GM19463 (cell line): Measurements from ENCODE around the gene GCK.

Experiments used
- ATAC-seq: cut with Tn5 transposase; IDR thresholded peaks from one replicate; pipeline ENCODE4 v1.9.1; 2021; ENCODE audit warnings: mild to moderate bottlenecking, moderate library complexity; ENCODE audit not compliant: unreplicated experiment

Gene GCK

DNA sequence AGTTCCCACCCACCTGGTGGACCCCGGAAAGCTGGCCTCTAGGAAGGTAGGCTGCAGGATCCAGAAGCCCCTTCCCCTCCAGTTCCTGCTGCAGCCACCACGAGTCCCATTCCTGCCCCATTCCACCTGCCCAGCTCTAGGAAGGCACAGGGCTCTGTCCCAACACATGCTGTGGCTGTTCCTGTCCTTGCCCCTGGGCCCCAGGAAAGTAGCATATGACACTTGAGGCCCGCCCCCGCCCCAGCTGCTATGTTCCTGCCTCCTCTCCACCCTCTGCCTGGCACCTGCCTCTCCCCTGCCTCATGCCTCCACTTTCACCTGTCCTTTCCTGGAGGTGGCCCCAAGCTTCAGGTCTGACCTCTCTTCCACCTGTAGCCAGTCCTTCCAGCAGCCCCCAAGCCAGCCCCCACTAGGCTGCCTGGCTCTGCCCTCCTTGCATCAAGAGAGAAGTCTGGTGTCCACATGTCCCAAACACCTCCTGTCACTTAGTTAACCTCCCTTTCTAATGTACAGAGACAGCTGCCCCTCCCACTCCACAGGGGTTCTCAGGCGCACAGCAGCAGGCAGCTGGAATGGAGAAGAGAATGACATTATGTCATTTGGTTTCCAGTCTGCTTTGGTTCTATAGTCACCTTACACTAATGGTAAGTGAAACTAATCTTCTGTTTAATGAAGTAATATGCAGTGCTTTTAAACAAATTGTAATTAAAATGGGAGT lies 34.3 kb upstream of the GCK start:
- ATAC-seq = no peak

DNA sequence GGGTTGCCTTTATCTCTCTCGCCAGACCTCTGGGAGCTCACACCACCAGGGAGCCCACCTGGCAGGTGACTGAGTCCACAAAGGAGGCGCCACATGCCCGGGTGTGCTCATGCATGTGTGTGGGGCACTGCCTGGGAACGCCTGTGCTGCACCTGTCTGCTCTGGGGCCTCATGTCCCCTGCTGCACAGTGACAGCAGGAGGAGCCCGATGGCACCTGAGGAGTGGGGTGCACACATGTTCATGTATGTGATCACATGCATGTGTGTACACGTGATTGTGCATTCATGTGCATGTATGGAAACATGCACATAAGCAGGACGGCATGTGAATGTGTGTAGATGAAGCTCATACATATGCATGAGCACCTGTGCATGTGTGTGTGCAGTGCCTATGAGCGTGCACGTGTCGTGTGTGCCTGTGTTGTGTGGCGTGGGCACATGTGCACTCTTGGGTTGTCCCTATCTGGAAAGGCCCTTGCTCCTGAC lies 33.6 kb upstream of the GCK start:
- ATAC-seq = no peak

DNA sequence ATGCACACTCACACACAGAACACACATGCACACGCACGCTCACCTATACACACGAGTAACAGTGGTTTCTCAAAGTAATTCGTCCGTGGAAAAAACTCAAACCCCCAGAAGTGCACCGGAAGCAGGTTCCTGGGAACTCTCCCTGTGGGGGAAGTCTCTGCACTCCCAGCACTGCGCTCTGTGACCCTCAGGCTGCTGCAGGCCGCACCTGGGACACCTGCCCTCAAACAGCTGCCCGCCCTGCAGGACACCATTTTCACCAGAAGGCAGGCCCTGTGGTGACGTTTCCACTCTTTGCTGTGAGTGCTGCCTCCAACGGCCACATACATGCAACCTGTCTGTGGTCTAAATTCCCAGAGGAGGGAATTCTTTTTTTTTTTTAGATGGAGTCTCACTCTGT lies 32.8 kb upstream of the GCK start:
- ATAC-seq = no peak

DNA sequence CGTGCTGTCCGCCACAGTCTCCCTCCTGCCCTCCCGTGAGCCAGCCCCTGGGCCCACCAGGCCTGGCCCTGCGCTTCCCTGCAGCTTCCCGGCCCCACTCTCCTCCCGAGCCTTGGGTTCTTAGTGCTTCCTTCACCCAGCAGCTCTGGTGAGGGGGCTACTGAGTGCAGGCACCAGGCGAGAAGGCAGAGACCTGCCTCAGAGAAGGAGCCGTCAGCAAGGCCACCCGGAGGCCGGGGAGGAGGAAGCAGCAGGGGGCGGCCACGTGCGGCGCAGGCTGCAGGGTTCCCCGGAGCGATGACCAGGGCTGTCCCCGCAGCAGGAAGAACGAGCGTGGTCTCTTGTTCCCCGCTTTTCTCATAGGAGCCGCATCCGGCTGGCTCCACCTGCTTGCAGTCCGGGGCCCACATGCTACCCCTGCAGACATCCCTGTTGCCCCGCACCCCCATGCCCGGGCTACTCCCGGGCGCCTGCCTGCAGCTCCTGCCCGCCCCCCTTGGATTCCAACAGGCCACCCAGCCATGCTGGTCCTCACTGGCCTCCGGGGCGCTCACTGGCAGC lies 32.1 kb upstream of the GCK start:
- ATAC-seq = no peak

DNA sequence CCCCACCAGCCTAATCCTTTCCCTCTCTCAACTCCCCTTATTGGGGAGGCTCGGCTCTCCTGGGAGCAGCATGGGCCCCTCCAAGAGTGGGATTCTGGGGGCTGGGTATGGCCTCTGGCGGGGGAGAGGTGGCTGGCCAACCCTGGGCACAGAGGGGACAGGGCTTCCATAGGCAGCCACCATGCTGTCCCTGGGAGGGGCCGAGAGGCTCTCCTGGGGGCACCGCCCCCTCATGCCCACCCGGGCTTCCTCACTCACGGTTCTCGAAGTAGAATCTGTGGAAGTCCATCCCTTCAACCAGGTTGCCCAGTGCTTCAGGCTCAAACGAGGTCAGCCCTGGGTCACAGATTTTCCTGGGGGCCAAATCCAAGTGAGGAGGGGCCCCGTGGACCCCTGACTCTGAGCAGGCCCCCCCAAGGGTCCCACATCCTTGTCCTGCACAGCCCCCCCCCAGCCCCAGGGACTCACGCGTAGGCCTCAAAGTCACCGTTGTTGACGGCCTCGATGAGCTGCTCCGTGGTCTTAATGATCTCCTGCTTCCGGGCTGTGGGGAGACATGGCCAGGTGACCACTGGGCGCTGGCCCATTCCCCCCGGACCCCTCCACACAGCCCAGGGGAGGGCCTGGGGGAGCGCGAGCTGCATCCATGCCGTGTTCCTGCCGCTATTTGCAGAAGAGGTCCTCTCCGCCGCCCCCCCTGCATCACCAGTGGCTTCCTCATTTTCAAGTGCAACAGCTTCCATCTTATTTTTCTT lies 31.3 kb upstream of the GCK start:
- no peak for ATAC-seq

DNA sequence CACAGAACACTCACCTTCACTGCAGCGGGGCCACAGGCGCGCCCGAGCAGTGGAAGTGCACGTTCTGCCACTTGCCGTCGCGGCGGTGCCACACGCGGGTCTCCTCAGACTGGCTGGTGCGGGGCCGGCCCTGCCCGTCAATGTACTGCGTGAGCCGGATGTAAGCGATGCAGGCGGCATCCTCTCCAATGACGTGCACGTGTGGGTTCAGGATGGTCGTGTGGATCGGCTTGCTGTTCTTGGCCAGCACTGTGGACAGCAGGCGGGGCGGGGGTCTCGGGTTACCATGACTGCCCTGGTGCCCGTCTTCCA lies 30.8 kb upstream of the GCK start:
- no peak for ATAC-seq

DNA sequence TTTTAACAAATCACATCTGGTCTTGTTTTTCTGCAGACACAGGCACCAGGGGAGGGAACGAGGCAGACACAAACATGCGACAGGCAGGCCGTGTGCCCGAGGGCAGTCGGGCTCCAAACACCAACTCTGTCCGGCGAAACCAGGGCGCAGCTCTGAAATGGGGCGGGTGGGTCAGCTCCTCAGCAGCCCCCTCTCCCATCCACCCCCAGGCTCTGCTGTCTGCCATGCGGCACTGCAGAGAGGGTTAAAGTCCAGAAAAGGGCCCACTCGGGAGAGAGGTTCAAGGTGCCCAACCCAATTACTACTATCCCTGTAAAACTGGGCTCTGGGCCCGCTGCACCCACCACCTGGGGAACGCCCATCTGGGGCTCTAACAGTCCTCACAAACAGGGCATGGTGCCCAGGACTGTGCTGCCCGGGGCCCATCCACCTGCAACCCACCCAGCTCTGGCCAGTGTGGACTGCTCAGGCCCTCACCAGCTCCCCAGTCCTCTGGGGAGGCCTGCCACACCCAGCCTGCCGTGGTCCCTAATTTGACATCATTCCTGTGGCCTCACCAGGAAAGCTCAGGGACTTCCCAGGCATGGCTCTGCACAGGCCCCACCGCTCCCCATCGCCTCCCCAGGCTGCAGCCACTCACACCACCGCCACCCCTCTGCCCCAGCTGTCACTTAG lies 30.3 kb upstream of the GCK start:
- ATAC-seq = no peak

DNA sequence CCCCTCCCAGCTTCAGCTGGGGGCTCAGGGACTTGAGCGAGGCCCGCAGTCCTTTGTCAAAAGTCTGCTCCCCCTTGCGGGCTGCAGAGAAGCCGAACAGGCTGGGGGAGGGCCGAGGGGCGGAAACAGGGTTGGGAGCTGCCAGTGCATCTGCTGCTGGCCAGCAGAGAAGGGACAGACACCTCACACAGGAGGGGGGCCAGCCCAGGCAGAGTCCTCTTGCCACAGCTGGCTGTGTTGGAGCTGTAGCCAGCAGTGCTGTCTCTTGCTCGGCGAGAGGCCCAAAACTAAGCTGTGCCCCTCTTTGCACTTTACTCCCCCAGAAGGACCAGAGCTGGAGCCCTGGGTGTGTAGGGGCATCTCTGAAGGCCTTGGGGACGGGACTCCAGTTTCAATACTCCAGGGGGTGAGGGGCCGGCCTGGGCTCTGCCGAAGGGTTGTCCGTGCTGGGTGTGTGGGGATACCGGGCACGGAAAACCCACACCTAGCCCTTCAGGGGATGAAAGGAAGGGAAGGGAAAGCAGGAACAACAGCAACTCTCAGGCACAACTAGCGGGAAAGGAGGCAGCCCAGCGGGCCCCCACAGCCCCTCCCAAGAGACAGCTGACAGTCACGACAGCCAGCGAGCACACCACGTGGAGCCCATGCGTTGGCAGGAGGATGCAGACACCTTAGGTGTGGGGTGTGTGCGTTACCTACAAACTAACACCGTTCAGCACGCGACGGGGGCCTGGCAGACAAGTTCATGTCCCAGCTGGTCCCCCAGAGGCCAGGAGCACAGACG lies 29.4 kb upstream of the GCK start:
- no peak for ATAC-seq

DNA sequence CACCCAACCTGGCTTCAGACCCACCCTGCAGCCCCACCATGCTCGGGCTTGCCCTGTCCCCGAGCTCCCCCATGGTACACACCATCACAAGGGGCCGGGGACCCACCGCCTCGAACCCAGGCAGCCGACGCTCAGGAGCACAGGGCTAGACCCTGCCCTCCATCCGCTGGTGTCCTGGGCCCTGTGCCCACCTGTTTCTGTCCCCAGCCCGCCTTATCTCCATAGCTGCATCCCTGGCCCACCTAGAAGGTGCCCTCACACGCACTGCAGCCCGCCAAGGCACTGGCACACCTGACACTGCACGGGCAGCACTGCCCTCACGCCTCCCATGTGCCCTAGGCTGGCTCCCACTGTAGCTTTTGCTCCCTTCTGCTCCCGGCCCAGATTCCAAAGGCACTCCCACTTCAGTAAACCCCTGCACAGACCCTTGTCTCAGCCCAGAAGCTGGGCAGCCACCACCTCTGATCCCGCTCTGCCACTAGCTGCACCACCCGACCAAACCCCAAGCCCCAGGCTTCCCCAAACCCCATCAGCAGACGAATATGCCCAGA lies 28.7 kb upstream of the GCK start:
- ATAC-seq = no peak

DNA sequence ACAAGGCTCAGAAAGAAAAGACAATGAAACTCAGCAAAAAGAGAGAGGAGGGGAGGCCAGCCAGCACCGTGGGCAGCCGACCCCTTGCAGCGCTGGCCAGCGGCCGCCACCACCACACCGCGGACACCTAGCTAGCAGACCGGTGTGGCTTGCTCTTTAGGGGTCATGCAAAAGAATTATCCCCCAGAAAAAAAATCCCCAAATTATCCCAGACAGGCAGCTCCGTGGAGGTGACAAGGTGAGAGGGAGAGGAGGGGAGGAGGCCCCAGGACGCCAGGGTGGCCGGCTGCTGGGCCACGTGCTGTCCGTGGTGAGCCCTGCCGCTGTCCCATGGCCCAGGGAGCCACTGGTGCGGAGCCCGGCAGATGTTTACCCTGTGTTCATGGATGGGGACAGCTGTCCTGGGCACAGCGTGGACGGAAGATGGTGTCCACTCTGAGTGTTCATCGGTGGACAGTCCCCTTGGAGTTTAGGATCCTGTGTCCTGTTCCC lies 28.0 kb upstream of the GCK start:
- ATAC-seq = no peak

DNA sequence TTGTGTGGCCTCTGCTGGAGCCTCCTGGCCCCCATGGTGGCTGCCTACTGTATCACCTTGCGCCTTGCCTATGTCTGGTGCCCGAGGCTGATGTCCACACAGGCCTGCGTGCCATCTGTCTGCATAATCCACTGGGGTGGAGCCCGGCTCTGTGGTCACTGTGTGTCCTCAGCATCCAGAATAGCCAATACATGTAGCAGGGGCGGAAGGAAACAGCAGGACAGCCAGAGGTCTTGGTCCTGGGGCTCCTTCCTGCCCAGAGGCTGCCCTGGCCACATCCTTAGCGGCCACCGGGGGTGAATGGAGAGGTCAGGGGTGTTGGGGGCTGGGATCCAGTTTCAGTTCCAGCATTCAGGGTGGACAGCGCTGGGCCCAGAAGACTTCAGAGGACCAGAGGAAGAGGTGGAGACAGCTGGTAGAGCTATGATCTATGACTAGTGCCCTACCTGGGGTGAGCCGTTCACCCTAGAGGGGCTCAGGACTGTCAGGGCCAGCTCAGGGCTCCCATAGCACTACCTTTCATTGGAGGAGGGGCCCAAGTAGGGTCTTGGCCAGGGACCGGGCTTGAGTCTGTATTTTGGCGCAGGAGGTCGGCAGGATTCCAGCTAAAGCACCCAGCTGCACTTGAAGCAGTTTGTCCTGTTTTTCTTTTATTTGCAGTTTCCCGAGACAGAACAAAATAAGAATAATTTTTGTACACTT lies 27.4 kb upstream of the GCK start:
- ATAC-seq = no peak

DNA sequence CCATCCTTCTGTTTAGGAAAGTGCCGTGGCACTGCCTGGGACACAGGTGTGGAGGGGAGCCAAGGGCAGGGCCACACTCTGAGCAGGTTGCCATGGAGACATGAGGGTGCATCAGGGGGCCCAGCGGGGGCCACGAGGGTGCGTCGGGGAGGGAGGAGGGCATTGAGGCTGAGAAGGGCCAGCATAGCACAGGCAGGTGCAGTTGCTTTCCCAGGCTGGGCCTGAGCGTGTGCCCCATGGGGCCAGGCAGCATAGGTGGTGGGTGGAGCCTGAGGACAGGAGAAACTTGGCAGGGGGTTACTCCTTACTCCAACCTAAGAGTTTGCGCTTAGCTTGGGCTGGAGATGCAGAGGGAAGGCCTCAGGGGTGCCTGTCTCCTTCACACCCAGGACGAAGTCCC lies 26.8 kb upstream of the GCK start:
- ATAC-seq = no peak

DNA sequence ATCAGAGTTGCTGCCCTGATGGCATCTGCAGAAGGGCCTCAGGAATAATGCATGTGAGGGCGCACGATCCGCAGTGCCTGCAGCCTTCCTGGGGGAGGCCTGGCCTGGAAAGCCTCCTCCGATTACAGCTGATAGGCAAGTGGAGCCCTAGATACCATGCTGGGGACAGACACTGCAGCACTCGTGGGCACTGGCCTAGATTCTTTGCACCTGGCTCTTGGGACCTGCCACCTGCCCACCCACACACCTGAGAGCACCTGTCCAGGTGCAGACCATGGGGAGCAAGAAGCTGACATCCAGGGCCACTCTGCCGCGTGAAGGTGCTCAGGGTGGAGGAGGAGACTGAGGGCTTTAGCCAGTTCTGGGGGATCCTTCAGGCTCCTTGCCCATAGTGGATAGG lies 26.3 kb upstream of the GCK start:
- no peak for ATAC-seq

DNA sequence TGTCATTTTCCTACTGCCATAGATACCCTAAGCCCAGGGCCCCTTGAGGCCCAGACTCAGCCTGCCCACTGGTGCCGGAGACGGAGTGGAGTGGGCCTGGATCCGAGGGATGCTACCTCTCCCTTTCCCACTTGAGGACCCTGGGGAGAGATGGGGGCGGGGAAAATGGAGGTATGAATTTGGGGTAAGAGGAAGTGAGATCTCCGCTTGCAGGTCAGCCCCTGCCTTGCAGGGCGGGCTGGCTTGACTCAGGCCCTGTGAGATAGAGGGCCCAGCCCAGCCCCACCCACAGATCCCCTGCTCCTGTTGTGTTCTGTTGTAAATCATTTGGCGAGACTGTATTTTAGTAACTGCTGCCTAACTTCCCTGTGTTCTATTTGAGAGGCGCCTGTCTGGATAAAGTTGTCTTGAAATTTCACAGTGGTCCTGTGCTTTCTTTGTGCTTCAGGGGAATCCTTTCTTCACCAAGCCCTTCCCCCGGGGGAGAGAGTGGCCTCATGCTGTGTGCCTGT lies 24.7 kb upstream of the GCK start:
- no peak for ATAC-seq

DNA sequence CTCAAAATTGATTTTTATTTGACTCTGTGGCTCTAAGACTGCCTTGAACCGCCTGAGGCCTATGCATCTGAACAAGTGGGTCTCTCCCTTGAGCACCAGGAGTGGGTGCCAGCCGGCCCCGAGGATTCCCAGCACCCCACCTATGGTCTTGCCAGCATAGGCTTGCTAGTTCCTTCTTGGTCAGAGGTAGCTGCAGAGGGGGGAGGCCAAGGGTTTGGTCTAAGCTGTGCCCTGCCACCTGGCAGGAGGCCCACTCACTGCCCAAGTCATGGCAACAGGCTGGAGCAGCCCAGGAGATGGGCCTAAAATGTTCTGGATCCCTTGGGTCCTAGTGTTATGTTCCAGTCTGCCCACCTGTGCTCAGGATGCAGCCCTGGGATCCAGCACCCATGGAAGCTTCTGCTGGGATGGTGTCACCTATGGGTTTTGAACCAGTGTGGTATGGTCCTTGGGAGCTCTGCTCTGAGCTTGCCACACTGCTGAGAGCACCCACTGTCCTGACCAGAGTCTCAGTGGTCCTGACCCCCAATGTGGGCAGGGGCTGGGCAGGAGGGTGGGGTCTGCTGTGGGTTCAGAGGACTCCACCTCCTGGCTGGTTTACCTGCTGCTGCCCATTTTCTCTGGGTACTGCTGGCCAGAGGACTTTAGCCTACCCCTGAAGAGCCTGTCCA lies 24.1 kb upstream of the GCK start:
- ATAC-seq = no peak

DNA sequence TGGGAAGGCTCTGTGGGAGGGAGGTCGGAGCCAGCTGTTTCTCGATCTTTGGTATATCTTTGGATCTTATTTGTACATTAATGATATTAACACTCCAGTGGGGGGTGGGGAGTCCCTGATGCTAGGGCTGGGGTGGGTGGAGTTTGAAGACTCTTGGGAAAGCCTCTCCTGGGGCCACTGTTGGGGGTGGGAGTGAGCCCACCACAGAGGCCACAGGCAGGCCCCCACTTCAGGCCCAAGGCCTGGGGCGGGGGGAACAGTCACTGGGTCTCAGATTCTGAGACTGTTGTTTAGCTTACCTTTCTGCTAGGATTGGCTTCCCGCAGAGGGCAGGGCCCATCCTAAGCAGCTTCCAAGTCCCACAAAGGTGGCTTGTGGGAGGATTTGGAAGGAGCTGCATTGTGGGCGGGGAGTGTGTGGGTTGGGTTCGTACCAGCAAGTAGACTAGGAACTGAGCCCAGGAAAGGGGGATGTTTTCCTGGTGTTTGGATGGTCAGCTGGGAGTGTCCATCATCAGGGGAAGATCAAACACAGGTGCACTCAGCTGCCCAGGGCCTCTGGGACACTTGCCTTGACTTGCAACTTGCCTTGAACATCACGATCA lies 23.4 kb upstream of the GCK start:
- no peak for ATAC-seq

DNA sequence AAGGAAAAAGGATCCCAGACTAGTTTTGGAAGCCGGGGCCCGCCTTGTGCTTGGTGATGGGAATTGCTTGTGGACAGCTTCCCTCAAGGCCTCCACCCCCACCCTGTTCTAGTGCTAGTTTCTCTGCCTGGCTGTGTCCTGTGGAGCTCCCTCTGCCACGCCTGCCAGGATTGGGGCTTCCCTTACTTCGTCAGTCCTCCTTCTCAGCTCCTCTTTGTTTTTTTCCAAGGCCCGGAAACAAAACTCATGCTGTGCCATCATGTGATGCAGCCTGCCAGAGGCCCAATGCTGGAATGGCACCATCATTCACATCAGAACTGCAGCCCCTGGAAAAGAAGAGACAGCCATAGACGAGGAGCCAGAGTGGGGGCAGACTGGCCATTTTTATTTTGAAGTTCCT lies 22.8 kb upstream of the GCK start:
- ATAC-seq = no peak

DNA sequence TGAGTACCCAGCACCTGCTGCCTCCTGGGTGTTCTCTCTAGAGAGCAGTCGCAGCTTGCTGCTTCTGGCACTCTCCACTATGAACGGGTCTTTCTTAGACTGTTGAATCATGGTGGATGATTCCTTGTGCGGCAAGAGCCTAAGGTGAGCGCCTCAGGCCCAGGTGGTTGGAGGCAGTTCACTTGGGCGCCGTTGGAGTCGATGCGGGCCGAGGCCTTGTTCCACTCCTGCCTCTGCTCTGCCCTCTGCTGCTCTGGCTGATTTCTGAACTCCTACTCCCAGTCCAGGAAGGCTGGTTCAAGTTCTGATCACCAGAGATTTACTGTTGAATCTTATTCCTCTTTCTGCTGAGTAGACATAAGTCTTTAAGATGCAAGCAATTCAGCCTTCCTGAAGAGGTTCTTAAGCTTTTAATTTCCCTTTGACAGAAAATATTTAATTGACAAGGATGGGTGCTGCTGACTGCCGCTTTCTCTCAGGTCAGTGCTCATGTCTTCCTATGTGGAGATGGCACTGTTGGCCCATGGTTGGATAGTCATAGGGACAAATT lies 22.0 kb upstream of the GCK start:
- no peak for ATAC-seq

DNA sequence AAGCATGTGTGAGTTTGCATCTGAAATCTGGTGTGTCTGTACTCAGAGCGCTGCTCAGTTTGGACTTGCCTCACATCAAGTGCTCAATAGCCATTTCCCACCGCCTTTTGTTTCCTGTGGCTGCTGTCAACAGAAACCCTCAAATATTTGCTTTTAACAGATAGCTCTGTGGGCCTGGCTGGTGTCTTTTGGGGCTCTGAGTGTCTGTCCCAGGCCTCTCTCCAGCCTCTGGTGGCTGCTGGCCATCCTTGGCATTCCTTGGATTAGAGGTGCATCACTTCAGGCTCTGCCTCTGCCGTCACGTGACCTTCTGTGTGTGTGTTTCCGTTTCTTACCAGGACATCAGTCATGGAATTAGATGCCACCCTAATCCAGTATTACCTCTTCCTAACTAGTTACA lies 20.9 kb upstream of the GCK start:
- ATAC-seq = no peak
